ENCODE data around the gene TMPRSS13. TPM values are rescaled to one million over a fixed set of nuclear protein-coding genes. Genes with fewer than 3 reads are reported as not detected.
A peak's percentile ranks its signal among the peaks of the same experiment; 100 is the strongest.

Gene TMPRSS13
- polyA plus RNA-seq, 2 donors, result 13.5 to 16.7 TPM

DNA sequence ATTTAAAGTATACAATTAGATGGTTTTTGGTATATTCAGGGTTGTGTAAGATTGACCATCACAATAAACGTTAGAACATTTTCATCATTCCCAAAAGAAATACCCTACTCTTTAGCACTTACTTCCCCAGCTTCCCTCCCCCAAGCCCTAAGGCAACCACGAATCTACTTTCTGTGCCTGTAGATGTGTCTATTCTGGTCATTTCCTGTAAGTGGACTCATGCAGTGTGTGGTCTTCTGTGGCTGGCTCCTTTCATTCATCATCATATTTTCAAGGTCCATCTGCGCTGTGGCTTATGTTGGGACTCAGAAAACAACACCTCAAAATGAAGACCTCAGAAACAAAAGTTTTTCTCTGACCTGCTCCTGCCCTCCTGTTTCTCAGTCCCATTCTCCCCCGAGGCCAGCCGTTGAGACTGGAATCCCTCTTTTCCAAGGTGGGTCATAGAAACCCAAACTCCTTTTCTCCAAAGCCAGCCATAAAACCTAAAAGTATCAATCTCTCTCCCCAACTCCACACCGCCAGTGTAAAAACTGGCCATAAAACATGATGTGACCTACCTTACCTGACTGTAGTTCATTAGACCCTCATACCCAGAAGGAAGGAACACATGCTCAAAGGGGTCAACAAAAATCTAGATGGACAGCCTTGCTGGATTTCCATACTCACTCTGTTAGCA is 12.9 kb upstream of the TMPRSS13 start:
- 86 to 89% methylated on average over 6 of the region's 6 CpGs for WGBS, 2 donors

DNA sequence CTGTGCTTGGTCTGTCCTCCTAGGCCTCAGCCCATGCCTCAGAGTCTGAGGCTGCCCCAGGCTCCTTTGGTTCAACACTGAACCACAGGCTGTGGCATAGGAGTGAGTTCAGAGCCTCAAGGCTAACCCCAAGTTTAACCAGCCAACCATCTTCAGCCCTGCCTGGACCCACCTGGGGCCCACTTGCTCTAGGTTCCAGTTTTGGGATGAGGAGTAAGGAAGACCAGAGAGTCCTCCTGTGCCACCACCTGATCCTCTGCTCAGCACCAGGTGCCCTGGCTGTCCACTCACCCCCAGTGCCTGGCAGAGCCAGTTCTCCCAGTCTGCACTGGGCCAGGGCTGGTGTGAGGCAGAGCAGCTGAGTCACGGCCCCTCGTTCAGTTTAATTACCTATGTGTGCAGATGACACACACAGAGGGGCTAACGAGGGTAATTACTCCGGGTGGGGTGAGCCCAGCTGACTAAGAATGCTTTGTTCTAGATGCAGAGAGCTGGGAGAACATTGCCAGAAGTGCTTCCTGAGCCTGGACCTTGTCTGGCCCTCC is 12.0 kb upstream of the TMPRSS13 start:
- Histone ChIP-seq H3K27ac (ENCODE audit: low read depth in 2 of 2, low read length in 1 of 2) (peak overlapping the region in 1 of 2 donors; percentile 60), H3K4me3 (ENCODE audit: low read depth in 1 of 2, low read length in 2 of 2) (no peak overlapping the region), H3K27me3 (ENCODE audit: control insufficient read depth in 1 of 2, insufficient read depth in 2 of 2, low read length in 2 of 2) (no peaks in the 10 kb centered on the region), H3K36me3 (ENCODE audit: control insufficient read depth in 2 of 2, insufficient read depth in 2 of 2, low read length in 1 of 2) (no peaks in the 10 kb centered on the region), H3K4me1 (ENCODE audit: control insufficient read depth in 2 of 2, insufficient read depth in 2 of 2, low read length in 1 of 2) (peaks cover 2% of the 10 kb centered on the region in 2 donors), H3K9me3 (ENCODE audit: control insufficient read depth in 2 of 2, insufficient read depth in 1 of 2, low read depth in 1 of 2, low read length in 1 of 2) (no peaks in the 10 kb centered on the region)
- 54 to 76% methylated on average over 4 of the region's 4 CpGs for WGBS, 2 donors

More for the DNA sequence above, 12.9 kb upstream of the TMPRSS13 start:
- Histone ChIP-seq H3K9me3 (ENCODE audit: control insufficient read depth in 2 of 2, insufficient read depth in 1 of 2, low read depth in 1 of 2, low read length in 1 of 2) (no peaks in the 10 kb centered on the region), H3K36me3 (ENCODE audit: control insufficient read depth in 2 of 2, insufficient read depth in 2 of 2, low read length in 1 of 2) (no peaks in the 10 kb centered on the region), H3K4me1 (ENCODE audit: control insufficient read depth in 2 of 2, insufficient read depth in 2 of 2, low read length in 1 of 2) (peaks cover 2% of the 10 kb centered on the region in 2 donors), H3K27ac (ENCODE audit: low read depth in 2 of 2, low read length in 1 of 2) (no peak overlapping the region), H3K4me3 (ENCODE audit: low read depth in 1 of 2, low read length in 2 of 2) (no peak overlapping the region), H3K27me3 (ENCODE audit: control insufficient read depth in 1 of 2, insufficient read depth in 2 of 2, low read length in 2 of 2) (no peaks in the 10 kb centered on the region)

- Histone ChIP-seq H3K4me3 (ENCODE audit: low read depth in 1 of 2, low read length in 2 of 2) (no peak overlapping the region), H3K36me3 (ENCODE audit: control insufficient read depth in 2 of 2, insufficient read depth in 2 of 2, low read length in 1 of 2) (no peaks in the 10 kb centered on the region), H3K27ac (ENCODE audit: low read depth in 2 of 2, low read length in 1 of 2) (peak overlapping the region in 1 of 2 donors; percentile 27), H3K4me1 (ENCODE audit: control insufficient read depth in 2 of 2, insufficient read depth in 2 of 2, low read length in 1 of 2) (peaks cover 2% of the 10 kb centered on the region in 2 donors), H3K9me3 (ENCODE audit: control insufficient read depth in 2 of 2, insufficient read depth in 1 of 2, low read depth in 1 of 2, low read length in 1 of 2) (no peaks in the 10 kb centered on the region), H3K27me3 (ENCODE audit: control insufficient read depth in 1 of 2, insufficient read depth in 2 of 2, low read length in 2 of 2) (no peaks in the 10 kb centered on the region)
- 93 to 94% methylated on average over 8 of the region's 8 CpGs for WGBS, 2 donors
Measured at GRCh38 chr11:117940736-117941135, 11.5 kb upstream of the TMPRSS13 start.

- H3K27me3 ChIP-seq (ENCODE audit: control insufficient read depth in 1 of 2, insufficient read depth in 2 of 2, low read length in 2 of 2), result no peaks in the 10 kb centered on the region
- H3K27ac ChIP-seq (ENCODE audit: low read depth in 2 of 2, low read length in 1 of 2), result no peak overlapping the region
- H3K4me1 ChIP-seq (ENCODE audit: control insufficient read depth in 2 of 2, insufficient read depth in 2 of 2, low read length in 1 of 2), result peaks cover 2 to 4% of the 10 kb centered on the region in 2 donors
- WGBS, 2 donors, result 49% methylated on average over 6 of the region's 6 CpGs
- H3K9me3 ChIP-seq (ENCODE audit: control insufficient read depth in 2 of 2, insufficient read depth in 1 of 2, low read depth in 1 of 2, low read length in 1 of 2), result no peaks in the 10 kb centered on the region
- H3K36me3 ChIP-seq (ENCODE audit: control insufficient read depth in 2 of 2, insufficient read depth in 2 of 2, low read length in 1 of 2), result no peaks in the 10 kb centered on the region
- H3K4me3 ChIP-seq (ENCODE audit: low read depth in 1 of 2, low read length in 2 of 2), result no peak overlapping the region
Measured at GRCh38 chr11:117936973-117937372, 7.8 kb upstream of the TMPRSS13 start.

GRCh38 chr11:117934526-117935307 is 5.5 kb upstream of the TMPRSS13 start:
- no peak overlapping the region for H3K4me3 ChIP-seq (ENCODE audit: low read depth in 1 of 2, low read length in 2 of 2)
- no peaks in the 10 kb centered on the region for H3K9me3 ChIP-seq (ENCODE audit: control insufficient read depth in 2 of 2, insufficient read depth in 1 of 2, low read depth in 1 of 2, low read length in 1 of 2)
- H3K4me1 ChIP-seq (ENCODE audit: control insufficient read depth in 2 of 2, insufficient read depth in 2 of 2, low read length in 1 of 2), result peaks cover 4 to 6% of the 10 kb centered on the region in 2 donors
- H3K36me3 ChIP-seq (ENCODE audit: control insufficient read depth in 2 of 2, insufficient read depth in 2 of 2, low read length in 1 of 2), result no peaks in the 10 kb centered on the region
- H3K27me3 ChIP-seq (ENCODE audit: control insufficient read depth in 1 of 2, insufficient read depth in 2 of 2, low read length in 2 of 2), result no peaks in the 10 kb centered on the region
- H3K27ac ChIP-seq (ENCODE audit: low read depth in 2 of 2, low read length in 1 of 2), result no peak overlapping the region
- WGBS, 2 donors, result 85% methylated on average over 19 of the region's 19 CpGs

GRCh38 chr11:117933930-117934329 is 4.7 kb upstream of the TMPRSS13 start:
- WGBS, 2 donors, result 75 to 85% methylated on average over 5 of the region's 5 CpGs
- Histone ChIP-seq H3K27ac (ENCODE audit: low read depth in 2 of 2, low read length in 1 of 2) (no peak overlapping the region), H3K27me3 (ENCODE audit: control insufficient read depth in 1 of 2, insufficient read depth in 2 of 2, low read length in 2 of 2) (no peaks in the 10 kb centered on the region), H3K36me3 (ENCODE audit: control insufficient read depth in 2 of 2, insufficient read depth in 2 of 2, low read length in 1 of 2) (no peaks in the 10 kb centered on the region), H3K4me1 (ENCODE audit: control insufficient read depth in 2 of 2, insufficient read depth in 2 of 2, low read length in 1 of 2) (peaks cover 4 to 8% of the 10 kb centered on the region in 2 donors), H3K4me3 (ENCODE audit: low read depth in 1 of 2, low read length in 2 of 2) (no peak overlapping the region), H3K9me3 (ENCODE audit: control insufficient read depth in 2 of 2, insufficient read depth in 1 of 2, low read depth in 1 of 2, low read length in 1 of 2) (no peaks in the 10 kb centered on the region)

DNA sequence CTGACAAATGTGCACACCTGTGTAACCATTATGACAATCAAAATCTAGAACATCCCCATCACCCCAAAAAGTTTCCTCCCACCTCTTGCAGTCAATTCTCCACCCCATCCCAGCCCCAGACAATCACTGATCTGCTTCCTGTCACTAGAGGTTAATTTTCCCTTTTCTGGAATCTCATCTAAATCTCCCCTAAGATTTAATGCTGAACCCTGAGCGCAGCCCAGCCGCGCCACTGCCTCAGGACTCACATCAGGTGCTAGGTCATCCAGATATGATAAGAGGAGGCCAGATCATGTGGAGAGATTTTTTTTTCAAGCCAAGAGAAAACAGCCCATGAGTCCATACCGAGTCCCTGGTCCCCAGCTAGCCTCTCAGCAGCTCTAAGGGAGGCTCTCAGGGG is 4.3 kb upstream of the TMPRSS13 start:
- Histone ChIP-seq H3K9me3 (ENCODE audit: control insufficient read depth in 2 of 2, insufficient read depth in 1 of 2, low read depth in 1 of 2, low read length in 1 of 2) (no peaks in the 10 kb centered on the region), H3K36me3 (ENCODE audit: control insufficient read depth in 2 of 2, insufficient read depth in 2 of 2, low read length in 1 of 2) (no peaks in the 10 kb centered on the region), H3K27ac (ENCODE audit: low read depth in 2 of 2, low read length in 1 of 2) (no peak overlapping the region), H3K4me3 (ENCODE audit: low read depth in 1 of 2, low read length in 2 of 2) (no peak overlapping the region), H3K4me1 (ENCODE audit: control insufficient read depth in 2 of 2, insufficient read depth in 2 of 2, low read length in 1 of 2) (peaks cover 4 to 8% of the 10 kb centered on the region in 2 donors), H3K27me3 (ENCODE audit: control insufficient read depth in 1 of 2, insufficient read depth in 2 of 2, low read length in 2 of 2) (no peaks in the 10 kb centered on the region)
- 83 to 95% methylated on average over 4 of the region's 4 CpGs for WGBS, 2 donors

DNA sequence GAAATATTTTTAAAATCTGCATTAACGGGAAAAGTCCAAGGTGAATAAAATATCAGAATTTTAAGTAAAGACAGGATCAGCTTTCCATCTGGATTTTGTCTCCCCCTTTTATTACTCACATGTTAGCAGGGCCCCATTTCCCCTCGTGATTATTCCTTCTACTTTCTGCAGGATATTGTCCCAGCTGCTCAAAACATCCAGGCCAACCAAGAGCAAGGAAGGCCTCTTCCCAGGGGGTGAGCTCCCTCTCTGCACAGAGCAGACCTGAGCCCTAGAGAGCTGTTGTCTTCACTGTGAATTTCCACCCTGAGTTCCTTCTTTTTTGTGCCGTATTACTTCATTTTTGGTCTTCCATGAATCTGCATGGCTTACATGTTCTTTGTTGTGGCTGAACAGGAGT is 3.7 kb upstream of the TMPRSS13 start:
- Histone ChIP-seq H3K36me3 (ENCODE audit: control insufficient read depth in 2 of 2, insufficient read depth in 2 of 2, low read length in 1 of 2) (no peaks in the 10 kb centered on the region), H3K9me3 (ENCODE audit: control insufficient read depth in 2 of 2, insufficient read depth in 1 of 2, low read depth in 1 of 2, low read length in 1 of 2) (no peaks in the 10 kb centered on the region), H3K4me1 (ENCODE audit: control insufficient read depth in 2 of 2, insufficient read depth in 2 of 2, low read length in 1 of 2) (peaks cover 4 to 8% of the 10 kb centered on the region in 2 donors), H3K27me3 (ENCODE audit: control insufficient read depth in 1 of 2, insufficient read depth in 2 of 2, low read length in 2 of 2) (no peaks in the 10 kb centered on the region), H3K4me3 (ENCODE audit: low read depth in 1 of 2, low read length in 2 of 2) (no peak overlapping the region), H3K27ac (ENCODE audit: low read depth in 2 of 2, low read length in 1 of 2) (no peak overlapping the region)
- WGBS, 2 donors, result 79 to 85% methylated on average over 3 of the region's 3 CpGs

- 87 to 93% methylated on average over 6 of the region's 6 CpGs for WGBS, 2 donors
- Histone ChIP-seq H3K36me3 (ENCODE audit: control insufficient read depth in 2 of 2, insufficient read depth in 2 of 2, low read length in 1 of 2) (no peaks in the 10 kb centered on the region), H3K27me3 (ENCODE audit: control insufficient read depth in 1 of 2, insufficient read depth in 2 of 2, low read length in 2 of 2) (no peaks in the 10 kb centered on the region), H3K4me1 (ENCODE audit: control insufficient read depth in 2 of 2, insufficient read depth in 2 of 2, low read length in 1 of 2) (peaks cover 4 to 8% of the 10 kb centered on the region in 2 donors), H3K4me3 (ENCODE audit: low read depth in 1 of 2, low read length in 2 of 2) (no peak overlapping the region), H3K27ac (ENCODE audit: low read depth in 2 of 2, low read length in 1 of 2) (no peak overlapping the region), H3K9me3 (ENCODE audit: control insufficient read depth in 2 of 2, insufficient read depth in 1 of 2, low read depth in 1 of 2, low read length in 1 of 2) (no peaks in the 10 kb centered on the region)
Measured at GRCh38 chr11:117932426-117932825, 3.2 kb upstream of the TMPRSS13 start.
